GM12872 (cell line): ENCODE results near the gene LINC01488.

Source experiments
- CTCF ChIP-seq: IDR thresholded peaks from 3 replicates; pipeline ENCODE4 v1.5.1; 2011; ENCODE audit warnings: low read depth, mild to moderate bottlenecking, low read length, moderate library complexity; ENCODE audit not compliant: insufficient read depth

LINC01488 gene

GRCh38 chr11:69533296-69534165 lies 52.1 kb downstream of the LINC01488 start:
- no peak for TF ChIP-seq CTCF

- no peak for TF ChIP-seq CTCF
Measured at GRCh38 chr11:69534166-69534530, 52.7 kb downstream of the LINC01488 start.

GRCh38 chr11:69535908-69536307 lies 54.4 kb downstream of the LINC01488 start:
- no peak for TF ChIP-seq CTCF

GRCh38 chr11:69536406-69536805 lies 54.9 kb downstream of the LINC01488 start:
- TF ChIP-seq CTCF = no peak

GRCh38 chr11:69537126-69537525 lies 55.7 kb downstream of the LINC01488 start:
- TF ChIP-seq CTCF = no peak

GRCh38 chr11:69537855-69538640 lies 56.6 kb downstream of the LINC01488 start:
- no peak for TF ChIP-seq CTCF

- TF ChIP-seq CTCF = no peak
Measured at GRCh38 chr11:69538854-69539253, 57.4 kb downstream of the LINC01488 start.
